CD4-positive, CD25-positive, alpha-beta regulatory T cell (primary cell): ENCODE measurements around the gene RAB4A. TPM values are rescaled to one million over a fixed set of nuclear protein-coding genes. Genes with fewer than 3 reads are reported as not detected.

Experiments used
- ATAC-seq, 2 donors: fragments of 150-1000 bp; cut with Tn5 transposase; one replicate each; pipeline ENCODE4 v1.10.0; 2021; ENCODE audit warnings: low read depth in 2 of 2, moderate number of reproducible peaks in 2 of 2, moderate library complexity in 1 of 2
- DNase-seq, 3 donors: peaks; one replicate each; pipeline versions ENCODE4 v3.0.0 to v3.0.0-alpha.2; 2012 to 2022; ENCODE audit warnings: mixed read lengths in 1 of 3
- H3K27ac ChIP-seq: one replicate; pipeline ENCODE4 v1.7.0; 2013; ENCODE audit warnings: mild to moderate bottlenecking, low read length; ENCODE audit not compliant: insufficient read depth, poor library complexity, severe bottlenecking
- H3K27me3 ChIP-seq: one replicate; pipeline ENCODE4 v1.7.0; 2013; ENCODE audit warnings: low read length; ENCODE audit not compliant: control insufficient read depth, insufficient read depth
- H3K36me3 ChIP-seq: one replicate; pipeline ENCODE4 v1.7.0; 2013; ENCODE audit warnings: mild to moderate bottlenecking, low read length, moderate library complexity; ENCODE audit not compliant: control insufficient read depth, insufficient read depth
- H3K4me1 ChIP-seq: 2 replicates; pipeline ENCODE4 v1.7.0; 2013; ENCODE audit warnings: mild to moderate bottlenecking, low read length; ENCODE audit not compliant: insufficient read depth, control insufficient read depth, poor library complexity, severe bottlenecking
- H3K4me3 ChIP-seq: one replicate; pipeline ENCODE4 v1.7.0; 2013; ENCODE audit warnings: low read depth, mild to moderate bottlenecking, low read length, moderate library complexity
- H3K9me3 ChIP-seq, 2 experiments: 1 replicate in 1 of 2; 2 replicates in 1 of 2; pipeline ENCODE4 v1.7.0; 2013; ENCODE audit warnings: low read length in 2 of 2, mild to moderate bottlenecking in 1 of 2, moderate library complexity in 1 of 2; ENCODE audit not compliant: control insufficient read depth in 2 of 2
- H3K27ac Mint-ChIP-seq, 3 donors: one replicate each; pipeline ENCODE4 v1.8.0; 2020 to 2022; ENCODE audit warnings: mild to moderate bottlenecking in 3 of 3, mixed read lengths in 3 of 3, moderate library complexity in 2 of 3
- H3K27me3 Mint-ChIP-seq: one replicate; pipeline ENCODE4 v1.8.0; 2022; ENCODE audit warnings: mild to moderate bottlenecking, mixed read lengths
- H3K36me3 Mint-ChIP-seq: one replicate; pipeline ENCODE4 v1.8.0; 2020; ENCODE audit warnings: mixed read lengths
- H3K4me1 Mint-ChIP-seq, 4 donors: one replicate each; pipeline ENCODE4 v1.8.0; 2020 to 2022; ENCODE audit warnings: mixed read lengths in 4 of 4, mild to moderate bottlenecking in 1 of 4
- H3K4me3 Mint-ChIP-seq, 4 donors: one replicate each; pipeline ENCODE4 v1.8.0; 2020 to 2022; ENCODE audit warnings: mild to moderate bottlenecking in 4 of 4, mixed read lengths in 4 of 4, moderate library complexity in 3 of 4
- H3K9me3 Mint-ChIP-seq, 7 donors: one replicate each; pipeline ENCODE4 v1.8.0; 2020 to 2022; ENCODE audit warnings: mixed read lengths in 7 of 7, mild to moderate bottlenecking in 3 of 7, moderate library complexity in 2 of 7
- polyA plus RNA-seq, 4 donors: library from polyadenylated mRNA; unstranded; fragments of 300-500 nt; fragmentation: Illumina TruSeq; gene quantifications; one replicate each; pipeline ENCODE4 v1.2.3, GENCODE V29; 2021
- total RNA-seq: library from RNA; stranded (reverse); gene quantifications from one replicate; pipeline ENCODE4 v1.2.3, GENCODE V29; 2022

RAB4A gene
- total and polyA plus RNA-seq, 5 donors from 2014 or later = 23.2 to 33.4 (median 24.6) TPM

- Mint-ChIP-seq H3K9me3 (no peaks in the 10 kb centered on the region), H3K27ac (no peak overlapping the region), H3K4me3 (no peak overlapping the region), H3K36me3 (peaks cover 35% of the 10 kb centered on the region), H3K27me3 (no peaks in the 10 kb centered on the region), H3K4me1 (peaks cover 4 to 28% (median 11%) of the 10 kb centered on the region in 4 donors)
- DNase-seq = no peak
- no peaks in the 10 kb centered on the region for H3K9me3 ChIP-seq
- no peak for ATAC-seq
- peaks cover 58% of the 10 kb centered on the region for H3K36me3 ChIP-seq
- H3K4me3 ChIP-seq = no peak overlapping the region
- H3K27me3 ChIP-seq = no peaks in the 10 kb centered on the region
- H3K27ac ChIP-seq = no peak overlapping the region
- H3K4me1 ChIP-seq = no peaks in the 10 kb centered on the region
Observed at GRCh38 chr1:229305392-229305791, 34.5 kb downstream of the RAB4A start.

- Mint-ChIP-seq H3K36me3 (peaks cover 48% of the 10 kb centered on the region), H3K9me3 (no peaks in the 10 kb centered on the region), H3K27me3 (no peaks in the 10 kb centered on the region), H3K4me1 (peaks cover 0 to 19% (median 6%) of the 10 kb centered on the region in 4 donors), H3K4me3 (no peak overlapping the region), H3K27ac (no peak overlapping the region)
- Histone ChIP-seq H3K9me3 (no peaks in the 10 kb centered on the region), H3K4me1 (no peaks in the 10 kb centered on the region), H3K27me3 (no peaks in the 10 kb centered on the region), H3K36me3 (peaks cover 39% of the 10 kb centered on the region), H3K27ac (no peak overlapping the region), H3K4me3 (no peak overlapping the region)
- ATAC-seq = no peak
- no peak for DNase-seq
Observed at GRCh38 chr1:229309074-229309473, 38.2 kb downstream of the RAB4A start.

- H3K36me3 Mint-ChIP-seq = peaks cover 48% of the 10 kb centered on the region
Observed at GRCh38 chr1:229309684-229310083, 38.8 kb downstream of the RAB4A start.

GRCh38 chr1:229310833-229311232, 39.9 kb downstream of the RAB4A start:
- Mint-ChIP-seq H3K4me3 (no peak overlapping the region), H3K36me3 (peaks cover 48% of the 10 kb centered on the region), H3K27me3 (no peaks in the 10 kb centered on the region), H3K4me1 (peaks cover 0 to 9% (median 3%) of the 10 kb centered on the region in 4 donors), H3K9me3 (no peaks in the 10 kb centered on the region), H3K27ac (peak overlapping the region in 1 of 3 donors; percentile 24)
- Histone ChIP-seq H3K27ac (no peak overlapping the region), H3K4me1 (no peaks in the 10 kb centered on the region), H3K36me3 (peaks cover 32% of the 10 kb centered on the region), H3K9me3 (no peaks in the 10 kb centered on the region), H3K4me3 (no peak overlapping the region), H3K27me3 (no peaks in the 10 kb centered on the region)
- DNase-seq = no peak
- ATAC-seq = no peak

More at GRCh38 chr1:229309684-229310083, 38.8 kb downstream of the RAB4A start:
- Mint-ChIP-seq H3K4me1 (peaks cover 0 to 19% (median 6%) of the 10 kb centered on the region in 4 donors), H3K27me3 (no peaks in the 10 kb centered on the region), H3K4me3 (no peak overlapping the region), H3K27ac (no peak overlapping the region), H3K9me3 (no peaks in the 10 kb centered on the region)
- Histone ChIP-seq H3K4me1 (no peaks in the 10 kb centered on the region), H3K27me3 (no peaks in the 10 kb centered on the region), H3K27ac (no peak overlapping the region), H3K4me3 (no peak overlapping the region), H3K36me3 (peaks cover 34% of the 10 kb centered on the region), H3K9me3 (no peaks in the 10 kb centered on the region)
- no peak for DNase-seq
- no peak for ATAC-seq

- Histone ChIP-seq H3K4me1 (no peaks in the 10 kb centered on the region), H3K27ac (no peak overlapping the region), H3K27me3 (no peaks in the 10 kb centered on the region), H3K9me3 (no peaks in the 10 kb centered on the region), H3K4me3 (no peak overlapping the region), H3K36me3 (peaks cover 12% of the 10 kb centered on the region)
- Mint-ChIP-seq H3K27ac (peak overlapping the region in 1 of 3 donors; percentile 8), H3K36me3 (peaks cover 47% of the 10 kb centered on the region), H3K4me3 (no peak overlapping the region), H3K9me3 (no peaks in the 10 kb centered on the region), H3K27me3 (no peaks in the 10 kb centered on the region), H3K4me1 (peaks cover 0 to 16% (median 3%) of the 10 kb centered on the region in 4 donors)
- ATAC-seq (no peak), DNase-seq (no peak)
Observed at GRCh38 chr1:229316166-229316565, 45.3 kb downstream of the RAB4A start.

GRCh38 chr1:229318056-229318455, 47.1 kb downstream of the RAB4A start:
- Histone ChIP-seq H3K36me3 (peaks cover 13% of the 10 kb centered on the region), H3K27ac (no peak overlapping the region), H3K4me1 (no peaks in the 10 kb centered on the region), H3K27me3 (no peaks in the 10 kb centered on the region), H3K4me3 (no peak overlapping the region), H3K9me3 (no peaks in the 10 kb centered on the region)
- no peak overlapping the region for H3K4me3 Mint-ChIP-seq
- no peak for DNase-seq
- no peak for ATAC-seq
- no peaks in the 10 kb centered on the region for H3K27me3 Mint-ChIP-seq
- no peaks in the 10 kb centered on the region for H3K9me3 Mint-ChIP-seq
- peaks cover 40% of the 10 kb centered on the region for H3K36me3 Mint-ChIP-seq
- H3K4me1 Mint-ChIP-seq = peaks cover 0 to 16% (median 3%) of the 10 kb centered on the region in 4 donors
- H3K27ac Mint-ChIP-seq = no peak overlapping the region

- no peak overlapping the region for H3K4me3 Mint-ChIP-seq
- peaks cover 41% of the 10 kb centered on the region for H3K36me3 Mint-ChIP-seq
- H3K9me3 Mint-ChIP-seq = no peaks in the 10 kb centered on the region
- H3K27me3 ChIP-seq = no peaks in the 10 kb centered on the region
- H3K4me1 Mint-ChIP-seq = peaks cover 0 to 16% (median 3%) of the 10 kb centered on the region in 4 donors
- no peak overlapping the region for H3K27ac ChIP-seq
- H3K27me3 Mint-ChIP-seq = no peaks in the 10 kb centered on the region
- H3K4me3 ChIP-seq = no peak overlapping the region
- no peaks in the 10 kb centered on the region for H3K4me1 ChIP-seq
- peaks cover 25% of the 10 kb centered on the region for H3K36me3 ChIP-seq
- DNase-seq (no peak), ATAC-seq (no peak)
- no peaks in the 10 kb centered on the region for H3K9me3 ChIP-seq
- no peak overlapping the region for H3K27ac Mint-ChIP-seq
Observed at GRCh38 chr1:229319487-229319886, 48.6 kb downstream of the RAB4A start.

GRCh38 chr1:229323201-229323600, 52.3 kb downstream of the RAB4A start:
- no peak for DNase-seq
- Mint-ChIP-seq H3K4me1 (peaks cover 14 to 33% (median 15%) of the 10 kb centered on the region in 4 donors), H3K9me3 (no peaks in the 10 kb centered on the region), H3K27ac (peak overlapping the region in 1 of 3 donors; percentile 18), H3K27me3 (no peaks in the 10 kb centered on the region), H3K36me3 (peaks cover 45% of the 10 kb centered on the region), H3K4me3 (no peak overlapping the region)
- Histone ChIP-seq H3K9me3 (no peaks in the 10 kb centered on the region), H3K27ac (no peak overlapping the region), H3K4me3 (no peak overlapping the region), H3K27me3 (no peaks in the 10 kb centered on the region), H3K4me1 (peaks cover 17% of the 10 kb centered on the region), H3K36me3 (peaks cover 31% of the 10 kb centered on the region)
- no peak for ATAC-seq
